Fibroblast of the aortic adventitia (primary cell): Measurements from ENCODE around the gene POLR2F. TPM values are rescaled to one million over a fixed set of nuclear protein-coding genes. Genes with fewer than 3 reads are reported as not detected.
"Not testable (repeated sequence)": the region's sequence is repeated elsewhere in the genome, so short reads cannot be mapped to it uniquely, and the experiment has no call there.

Experiments used
- DNase-seq: peaks from one replicate; pipeline ENCODE4 v3.0.0-alpha.2; 2010; ENCODE audit warnings: low read depth
- H3K4me3 ChIP-seq: 2 replicates; pipeline ENCODE4 v1.5.1; 2011; ENCODE audit warnings: low read depth, mild to moderate bottlenecking, control low read depth, low read length, moderate library complexity
- total RNA-seq: library from RNA; depleted of rRNA; stranded (reverse); fragments of >200 nt; gene quantifications from 2 replicates; pipeline ENCODE4 v1.2.3, GENCODE V29; 2012; ENCODE audit warnings: low replicate concordance
- TF ChIP-seq, protein P1 (sequence below): IDR thresholded peaks from 2 replicates; pipeline ENCODE4 v1.5.1; 2011; ENCODE audit warnings: mild to moderate bottlenecking, low read length, control low read depth, inconsistent platforms; ENCODE audit not compliant: insufficient read depth

Gene POLR2F
- total RNA-seq, 1 donor, result 18.3 TPM

GRCh38 chr22:37940698-37941376, 12.7 kb upstream of the POLR2F start:
- no peak overlapping the region for H3K4me3 ChIP-seq
- TF ChIP-seq, protein P1, sequence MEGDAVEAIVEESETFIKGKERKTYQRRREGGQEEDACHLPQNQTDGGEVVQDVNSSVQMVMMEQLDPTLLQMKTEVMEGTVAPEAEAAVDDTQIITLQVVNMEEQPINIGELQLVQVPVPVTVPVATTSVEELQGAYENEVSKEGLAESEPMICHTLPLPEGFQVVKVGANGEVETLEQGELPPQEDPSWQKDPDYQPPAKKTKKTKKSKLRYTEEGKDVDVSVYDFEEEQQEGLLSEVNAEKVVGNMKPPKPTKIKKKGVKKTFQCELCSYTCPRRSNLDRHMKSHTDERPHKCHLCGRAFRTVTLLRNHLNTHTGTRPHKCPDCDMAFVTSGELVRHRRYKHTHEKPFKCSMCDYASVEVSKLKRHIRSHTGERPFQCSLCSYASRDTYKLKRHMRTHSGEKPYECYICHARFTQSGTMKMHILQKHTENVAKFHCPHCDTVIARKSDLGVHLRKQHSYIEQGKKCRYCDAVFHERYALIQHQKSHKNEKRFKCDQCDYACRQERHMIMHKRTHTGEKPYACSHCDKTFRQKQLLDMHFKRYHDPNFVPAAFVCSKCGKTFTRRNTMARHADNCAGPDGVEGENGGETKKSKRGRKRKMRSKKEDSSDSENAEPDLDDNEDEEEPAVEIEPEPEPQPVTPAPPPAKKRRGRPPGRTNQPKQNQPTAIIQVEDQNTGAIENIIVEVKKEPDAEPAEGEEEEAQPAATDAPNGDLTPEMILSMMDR, result no peak
- peak; percentile 17 for DNase-seq

GRCh38 chr22:37942133-37942532, 11.4 kb upstream of the POLR2F start:
- H3K4me3 ChIP-seq, result no peak overlapping the region
- TF ChIP-seq, protein P1, result no peak
- DNase-seq, result no peak

- TF ChIP-seq, protein P1, result no peak
- H3K4me3 ChIP-seq, result no peak overlapping the region
- DNase-seq, result no peak
Observed at GRCh38 chr22:37943136-37943824, 10.2 kb upstream of the POLR2F start.

GRCh38 chr22:37943825-37944198, 9.7 kb upstream of the POLR2F start:
- no peak for DNase-seq
- H3K4me3 ChIP-seq, result no peak overlapping the region
- TF ChIP-seq, protein P1, result no peak

DNA sequence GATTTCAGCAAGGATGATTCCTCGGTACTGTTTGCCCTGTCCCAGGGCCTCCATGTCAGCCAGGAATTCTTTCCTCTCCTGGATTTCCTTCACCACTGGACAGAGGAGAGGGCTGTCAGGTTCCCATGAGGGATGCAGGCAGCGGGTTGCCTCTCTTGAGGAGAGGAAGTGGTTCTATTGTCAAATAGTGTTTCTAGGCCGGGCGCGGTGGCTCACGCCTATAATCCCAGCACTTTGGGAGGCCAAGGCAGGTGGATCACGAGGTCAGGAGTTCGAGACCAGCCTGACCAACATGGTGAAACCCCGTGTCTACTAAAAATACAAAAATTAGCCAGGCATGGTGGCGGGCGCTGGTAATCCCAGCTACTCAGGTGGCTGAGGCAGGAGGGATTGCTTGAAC, 9.1 kb upstream of the POLR2F start:
- H3K4me3 ChIP-seq, DNase-seq: not testable (repeated sequence)

DNA sequence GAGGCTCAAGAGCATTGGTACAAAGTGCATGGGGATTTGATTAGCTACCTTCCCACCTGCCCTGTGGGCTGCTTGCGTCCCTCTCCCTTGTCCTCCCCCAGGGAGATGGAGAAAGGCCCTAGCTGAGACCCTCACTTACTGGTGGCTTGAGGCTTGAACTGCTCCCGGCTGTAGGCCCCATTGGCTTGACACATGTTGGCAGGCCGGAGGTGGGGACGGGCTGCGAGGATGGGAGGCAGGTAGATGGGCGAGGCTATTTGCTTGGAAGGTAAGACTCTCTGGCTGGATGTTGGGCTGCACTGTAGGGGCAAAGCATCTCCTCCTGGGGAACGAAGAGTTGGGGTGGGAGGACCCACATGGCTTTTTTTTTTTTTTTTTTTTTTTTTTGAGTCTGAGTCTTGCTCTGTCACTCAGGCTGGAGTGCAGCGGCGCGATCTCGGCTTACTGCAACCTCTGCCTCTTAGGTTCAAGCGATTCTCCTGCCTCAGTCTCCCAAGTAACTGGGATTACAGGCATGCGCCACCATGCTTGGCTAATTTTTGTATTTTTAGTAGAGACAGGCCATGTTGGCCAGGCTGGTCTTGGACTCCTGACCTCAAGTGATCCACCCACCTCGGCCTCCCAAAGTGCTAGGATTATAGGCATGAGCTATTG, 6.2 kb upstream of the POLR2F start:
- not testable (repeated sequence) for DNase-seq, H3K4me3 ChIP-seq

- no peak for DNase-seq
- no peak overlapping the region for H3K4me3 ChIP-seq
- TF ChIP-seq, protein P1, result no peak
Observed at GRCh38 chr22:37951305-37951704, 2.2 kb upstream of the POLR2F start.

- peak overlapping the region; percentile 99 for H3K4me3 ChIP-seq
- DNase-seq, result not testable (repeated sequence)
Observed at GRCh38 chr22:37952629-37953028, 870 bp upstream of the POLR2F start.
